ENCODE results near the gene PCSK1. TPM values are rescaled to one million over a fixed set of nuclear protein-coding genes. Genes with fewer than 3 reads are reported as not detected.
"Not testable (repeated sequence)": the region's sequence is repeated elsewhere in the genome, so short reads cannot be mapped to it uniquely, and the experiment has no call there.

PCSK1 gene
- total RNA-seq, 1 experiment from 2014 or later: not detected

DNA sequence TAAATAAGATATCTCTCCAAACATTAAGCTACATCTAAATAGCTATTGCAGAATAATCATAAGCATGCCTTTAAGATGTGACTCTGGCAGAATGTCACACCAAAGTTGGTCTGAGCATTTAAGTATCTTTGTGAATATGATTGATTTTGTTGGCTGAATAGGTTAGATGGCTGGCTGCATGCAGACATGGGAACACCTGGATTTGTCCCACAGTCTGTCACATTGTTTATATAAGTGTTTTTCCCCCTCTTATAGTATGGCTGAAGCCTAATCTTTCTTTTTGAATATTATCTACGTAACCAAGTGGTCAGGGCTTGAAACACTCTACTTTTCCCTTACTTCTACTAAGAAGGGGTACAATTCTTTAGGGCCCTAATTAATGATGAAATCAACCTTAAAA is 36.2 kb downstream of the PCSK1 start:
- no peaks in the 10 kb centered on the region; the same call in 1 of the 2 replicates for H3K27me3 ChIP-seq (ENCODE audit: control insufficient read depth, insufficient read depth, low read length)
- POLR2A ChIA-PET: no interaction called here
- no peak overlapping the region for H3K4me3 ChIP-seq (ENCODE audit: low read depth in 2 of 2, low read length in 2 of 2)
- no peaks in the 10 kb centered on the region for H3K36me3 ChIP-seq (ENCODE audit: control insufficient read depth, insufficient read depth, low read length)
- H3K4me1 ChIP-seq (ENCODE audit: control insufficient read depth, insufficient read depth, low read length): no peaks in the 10 kb centered on the region
- ATAC-seq: no peak
- no TSS peak for BruUV-seq (replicated peaks)
- DNase-seq (ENCODE audit: low read depth, low spot score): no peak
- H3K27ac ChIP-seq (ENCODE audit: low read length): no peak overlapping the region
- no peaks in the 10 kb centered on the region for H3K9me3 ChIP-seq (ENCODE audit: control insufficient read depth, insufficient read depth, low read depth, low read length)
- TF ChIP-seq SIN3A (IDR thresholded peaks at IDR 0.05; ENCODE audit: borderline replicate concordance, insufficient read depth, low read depth, low read length) (no peak), CTCF (IDR thresholded peaks at IDR 0.05) (no peak), REST (IDR thresholded peaks at IDR 0.05; ENCODE audit: insufficient read depth in 1 of 2, low read depth in 2 of 2, low read length in 1 of 2) (no peak)
- intact Hi-C loops (cut with micrococcal nuclease; ENCODE audit: unreplicated experiment): no loop called here
- in situ Hi-C loops (cut with HindIII; ENCODE audit: low pct_unique_long_range_greater_than_20kb, low sequenced_read_pairs): no loop called here
- CTCF ChIA-PET: no interaction called here

GRCh38 chr5:96395295-96395694 is 37.8 kb downstream of the PCSK1 start:
- H3K9me3 ChIP-seq (ENCODE audit: control insufficient read depth, insufficient read depth, low read depth, low read length); H3K4me3 ChIP-seq (ENCODE audit: low read depth in 2 of 2, low read length in 2 of 2); DNase-seq (ENCODE audit: low read depth, low spot score); CTCF ChIA-PET; POLR2A ChIA-PET; H3K36me3 ChIP-seq (ENCODE audit: control insufficient read depth, insufficient read depth, low read length); H3K4me1 ChIP-seq (ENCODE audit: control insufficient read depth, insufficient read depth, low read length); BruUV-seq (replicated peaks); H3K27ac ChIP-seq (ENCODE audit: low read length); ATAC-seq; in situ Hi-C loops (cut with HindIII; ENCODE audit: low pct_unique_long_range_greater_than_20kb, low sequenced_read_pairs); H3K27me3 ChIP-seq (ENCODE audit: control insufficient read depth, insufficient read depth, low read length); intact Hi-C loops (cut with micrococcal nuclease; ENCODE audit: unreplicated experiment): not testable (repeated sequence)

DNA sequence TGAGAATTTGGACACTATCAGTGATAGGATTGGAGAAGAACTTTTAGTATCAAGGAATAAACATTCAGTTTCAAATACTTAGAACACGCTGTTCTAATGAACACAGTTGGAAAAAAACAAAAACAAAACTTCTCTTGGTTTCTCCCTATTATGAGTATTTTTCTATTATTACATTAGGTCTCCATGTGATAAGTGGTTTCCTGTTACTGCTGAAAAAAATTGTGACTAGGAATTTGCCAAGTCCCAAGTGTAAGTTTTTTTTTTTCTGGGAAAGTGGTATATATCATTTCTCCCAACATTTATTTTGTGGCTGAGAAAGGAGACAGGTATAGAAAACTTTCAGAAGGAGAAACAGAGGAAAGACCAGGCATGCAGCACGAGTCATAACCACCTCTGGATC is 41.1 kb downstream of the PCSK1 start:
- no peak for DNase-seq (ENCODE audit: low read depth, low spot score)
- POLR2A ChIA-PET: no interaction called here
- no peak overlapping the region for H3K27ac ChIP-seq (ENCODE audit: low read length)
- H3K4me3 ChIP-seq (ENCODE audit: low read depth in 2 of 2, low read length in 2 of 2): no peak overlapping the region
- H3K9me3 ChIP-seq (ENCODE audit: control insufficient read depth, insufficient read depth, low read depth, low read length): no peaks in the 10 kb centered on the region
- CTCF ChIA-PET: no interaction called here
- no peaks in the 10 kb centered on the region for H3K36me3 ChIP-seq (ENCODE audit: control insufficient read depth, insufficient read depth, low read length)
- peaks cover 2% of the 10 kb centered on the region for H3K27me3 ChIP-seq (ENCODE audit: control insufficient read depth, insufficient read depth, low read length)
- no peaks in the 10 kb centered on the region for H3K4me1 ChIP-seq (ENCODE audit: control insufficient read depth, insufficient read depth, low read length)
- intact Hi-C loops (cut with micrococcal nuclease; ENCODE audit: unreplicated experiment) (no loop called here), in situ Hi-C loops (cut with HindIII; ENCODE audit: low pct_unique_long_range_greater_than_20kb, low sequenced_read_pairs) (no loop called here)
- no peak for ATAC-seq
- no TSS peak for BruUV-seq (replicated peaks)
- TF ChIP-seq REST (IDR thresholded peaks at IDR 0.05; ENCODE audit: insufficient read depth in 1 of 2, low read depth in 2 of 2, low read length in 1 of 2) (no peak), SIN3A (IDR thresholded peaks at IDR 0.05; ENCODE audit: borderline replicate concordance, insufficient read depth, low read depth, low read length) (no peak), TCF7L2 (IDR thresholded peaks at IDR 0.05; ENCODE audit: low read depth, low read length) (no peak), POLR2AphosphoS5 (IDR thresholded peaks at IDR 0.05; ENCODE audit: low read depth, low read length) (no peak), CTCF (IDR thresholded peaks at IDR 0.05) (no peak)

Measured in Panc1 (cell line).